Mesendoderm (in vitro differentiated cells): ENCODE results near the gene OLIG1.

Experiments
- DNase-seq: peaks from one replicate; pipeline ENCODE4 v3.0.0; 2013
- H2AK5ac ChIP-seq: 2 replicates; pipeline ENCODE4 v1.6.1; 2013; ENCODE audit warnings: low read length, inconsistent platforms
- H2BK120ac ChIP-seq: 2 replicates; pipeline ENCODE4 v1.6.1; 2013; ENCODE audit warnings: low read depth, mild to moderate bottlenecking, low read length, moderate library complexity, mixed read lengths
- H2BK15ac ChIP-seq: replicated peaks from 2 replicates; pipeline ENCODE4 v1.6.1; 2013; ENCODE audit warnings: low read depth, mild to moderate bottlenecking, moderate library complexity
- H2BK5ac ChIP-seq: 2 replicates; pipeline ENCODE4 v1.6.1; 2013; ENCODE audit warnings: low read length, inconsistent platforms
- H3K18ac ChIP-seq: 2 replicates; pipeline ENCODE4 v1.6.1; 2013; ENCODE audit warnings: mild to moderate bottlenecking, low read length, mixed read lengths
- H3K23ac ChIP-seq: one replicate; pipeline ENCODE4 v1.6.1; 2013; ENCODE audit warnings: low read length
- H3K27ac ChIP-seq: 2 replicates; pipeline ENCODE4 v1.5.1; 2013; ENCODE audit warnings: low read depth, mild to moderate bottlenecking, inconsistent platforms, low read length, moderate library complexity
- H3K27me3 ChIP-seq: 2 replicates; pipeline ENCODE4 v1.6.1; 2013; ENCODE audit warnings: low read length, control low read depth, mild to moderate bottlenecking, inconsistent platforms; ENCODE audit not compliant: insufficient read depth, poor library complexity
- H3K36me3 ChIP-seq: 2 replicates; pipeline ENCODE4 v1.6.1; 2013; ENCODE audit warnings: low read length, inconsistent platforms; ENCODE audit not compliant: control insufficient read depth, insufficient read depth
- H3K4ac ChIP-seq: one replicate; pipeline ENCODE4 v1.6.1; 2013; ENCODE audit warnings: low read depth, mild to moderate bottlenecking, low read length, moderate library complexity
- H3K4me1 ChIP-seq: 2 replicates; pipeline ENCODE4 v1.6.1; 2013; ENCODE audit warnings: low read depth, low read length, inconsistent platforms; ENCODE audit not compliant: control insufficient read depth
- H3K4me2 ChIP-seq: 2 replicates; pipeline ENCODE4 v1.6.1; 2013; ENCODE audit warnings: low read length
- H3K4me3 ChIP-seq: 2 replicates; pipeline ENCODE4 v1.5.1; 2013; ENCODE audit warnings: mild to moderate bottlenecking, low read length
- H3K56ac ChIP-seq: one replicate; pipeline ENCODE4 v1.6.1; 2013; ENCODE audit warnings: low read length
- H3K79me1 ChIP-seq: 2 replicates; pipeline ENCODE4 v1.6.1; 2013; ENCODE audit warnings: low read length, inconsistent platforms
- H3K79me2 ChIP-seq: 2 replicates; pipeline ENCODE4 v1.6.1; 2013; ENCODE audit warnings: mild to moderate bottlenecking, low read length; ENCODE audit not compliant: control insufficient read depth, insufficient read depth
- H3K9ac ChIP-seq: 2 replicates; pipeline ENCODE4 v1.6.1; 2013; ENCODE audit warnings: low read length, inconsistent platforms
- H4K5ac ChIP-seq: one replicate; pipeline ENCODE4 v1.6.1; 2013; ENCODE audit warnings: low read length
- H4K8ac ChIP-seq: one replicate; pipeline ENCODE4 v1.6.1; 2013; ENCODE audit warnings: low read depth, mild to moderate bottlenecking, control low read depth, low read length, moderate library complexity
- WGBS: extraction: QIAGEN DNeasy Blood & Tissue Kit; methylation state at CpG from one replicate; pipeline ENCODE4 v1.1.7; 2013; ENCODE audit warnings: low lambda C conversion rate, missing lambda C conversion rate; ENCODE audit not compliant: insufficient coverage; ENCODE audit errors: extremely low coverage; 5-methylcytosine and 5-hydroxymethylcytosine counted together

Gene OLIG1

DNA sequence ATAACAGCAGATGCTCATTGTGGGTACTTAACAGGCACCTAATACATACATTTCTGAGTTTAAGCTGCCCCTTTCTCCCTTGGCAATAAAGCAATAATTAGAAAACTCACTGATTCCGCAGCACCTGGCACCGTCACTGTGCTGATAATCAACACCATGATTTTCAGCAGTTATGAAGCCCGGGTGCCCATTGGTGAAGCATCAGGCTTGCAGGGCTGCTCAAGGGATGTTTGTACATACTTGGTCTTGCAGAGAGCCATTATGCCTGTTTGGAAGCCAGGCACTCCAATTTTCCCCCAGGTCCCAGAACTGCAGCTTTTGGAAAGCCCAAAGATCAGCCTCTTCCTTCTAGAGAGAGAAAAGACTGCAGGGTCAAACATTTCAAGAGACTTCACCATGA is 44.3 kb downstream of the OLIG1 start:
- Histone ChIP-seq H2BK5ac (no peak overlapping the region), H2AK5ac (no peak overlapping the region), H3K18ac (no peak overlapping the region), H3K4me2 (no peak overlapping the region), H3K23ac (no peak overlapping the region), H3K4me1 (no peaks in the 10 kb centered on the region), H4K8ac (no peak overlapping the region), H3K4me3 (no peak overlapping the region), H3K36me3 (no peaks in the 10 kb centered on the region), H3K27ac (no peak overlapping the region), H3K4ac (no peak overlapping the region), H2BK15ac (no peak overlapping the region), H3K56ac (no peak overlapping the region), H4K5ac (no peak overlapping the region), H3K9ac (no peak overlapping the region), H3K27me3 (peaks cover 4% of the 10 kb centered on the region), H2BK120ac (no peak overlapping the region), H3K79me1 (no peaks in the 10 kb centered on the region), H3K79me2 (no peaks in the 10 kb centered on the region)
- DNase-seq, result no peak
- no CpG with 5 or more reads among the region's 3 CpGs for WGBS

- H3K27me3 ChIP-seq, result no peaks in the 10 kb centered on the region
- H3K4me1 ChIP-seq, result no peaks in the 10 kb centered on the region
- no CpG with 5 or more reads among the region's 20 CpGs for WGBS
Observed at GRCh38 chr21:33115631-33116510, 45.9 kb downstream of the OLIG1 start.

DNA sequence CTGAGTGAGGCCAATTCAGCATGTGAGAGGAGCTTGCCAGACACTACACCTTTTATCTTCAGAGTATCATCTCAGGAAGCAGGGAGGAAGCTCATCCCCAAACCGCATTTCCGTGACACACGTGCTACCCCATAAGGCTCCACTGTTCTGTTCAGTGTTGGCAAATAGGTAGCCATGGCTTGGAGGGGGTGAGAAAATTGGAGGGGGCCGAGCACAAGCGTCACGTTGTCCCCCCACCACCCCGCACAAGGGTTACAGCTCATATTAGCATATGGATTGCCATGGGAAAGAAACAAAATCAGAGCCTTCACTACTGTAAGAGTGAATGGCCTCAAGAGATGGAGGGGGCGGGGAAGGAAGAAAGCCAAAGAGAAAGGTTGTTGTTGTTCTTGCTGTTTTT is 46.7 kb downstream of the OLIG1 start:
- no CpG with 5 or more reads among the region's 8 CpGs for WGBS
- no peak overlapping the region for H2AK5ac ChIP-seq
- H3K79me1 ChIP-seq, result no peaks in the 10 kb centered on the region
- no peak overlapping the region for H2BK5ac ChIP-seq
- no peak overlapping the region for H3K27ac ChIP-seq
- no peak overlapping the region for H3K4me2 ChIP-seq
- H3K4me3 ChIP-seq, result no peak overlapping the region
- no peak overlapping the region for H3K23ac ChIP-seq
- H3K36me3 ChIP-seq, result no peaks in the 10 kb centered on the region
- no peaks in the 10 kb centered on the region for H3K4me1 ChIP-seq
- no peak overlapping the region for H2BK15ac ChIP-seq
- H3K27me3 ChIP-seq, result no peaks in the 10 kb centered on the region
- H3K56ac ChIP-seq, result no peak overlapping the region
- H4K8ac ChIP-seq, result no peak overlapping the region
- DNase-seq, result no peak
- H4K5ac ChIP-seq, result no peak overlapping the region
- H3K4ac ChIP-seq, result no peak overlapping the region
- H3K9ac ChIP-seq, result no peak overlapping the region
- no peak overlapping the region for H3K18ac ChIP-seq
- H3K79me2 ChIP-seq, result no peaks in the 10 kb centered on the region
- H2BK120ac ChIP-seq, result no peak overlapping the region

More at GRCh38 chr21:33115631-33116510, 45.9 kb downstream of the OLIG1 start:
- no peak overlapping the region for H2BK120ac ChIP-seq
- no peak for DNase-seq
- H3K56ac ChIP-seq, result no peak overlapping the region
- no peak overlapping the region for H3K4me3 ChIP-seq
- no peak overlapping the region for H2BK5ac ChIP-seq
- no peak overlapping the region for H3K4ac ChIP-seq
- no peak overlapping the region for H3K27ac ChIP-seq
- no peaks in the 10 kb centered on the region for H3K36me3 ChIP-seq
- no peak overlapping the region for H3K9ac ChIP-seq
- no peak overlapping the region for H4K8ac ChIP-seq
- H3K79me2 ChIP-seq, result no peaks in the 10 kb centered on the region
- H2BK15ac ChIP-seq, result no peak overlapping the region
- no peak overlapping the region for H3K23ac ChIP-seq
- no peak overlapping the region for H4K5ac ChIP-seq
- no peak overlapping the region for H3K4me2 ChIP-seq
- H3K79me1 ChIP-seq, result no peaks in the 10 kb centered on the region
- no peak overlapping the region for H2AK5ac ChIP-seq
- H3K18ac ChIP-seq, result no peak overlapping the region

- Histone ChIP-seq H3K27me3 (no peaks in the 10 kb centered on the region), H3K4me3 (no peak overlapping the region), H3K4me2 (no peak overlapping the region), H2BK120ac (no peak overlapping the region), H3K79me2 (no peaks in the 10 kb centered on the region), H3K9ac (no peak overlapping the region), H3K56ac (no peak overlapping the region), H3K18ac (no peak overlapping the region), H2BK5ac (no peak overlapping the region), H3K79me1 (no peaks in the 10 kb centered on the region), H3K23ac (no peak overlapping the region), H2AK5ac (no peak overlapping the region), H3K36me3 (no peaks in the 10 kb centered on the region), H3K4ac (no peak overlapping the region), H3K4me1 (no peaks in the 10 kb centered on the region), H4K5ac (no peak overlapping the region), H3K27ac (no peak overlapping the region), H4K8ac (no peak overlapping the region), H2BK15ac (no peak overlapping the region)
- WGBS, result no CpG with 5 or more reads among the region's 16 CpGs
- no peak for DNase-seq
Observed at GRCh38 chr21:33117101-33117888, 47.4 kb downstream of the OLIG1 start.
